Esophagus (tissue), 2 donors: Measurements from ENCODE around the gene CMKLR1. TPM values are rescaled to one million over a fixed set of nuclear protein-coding genes. Genes with fewer than 3 reads are reported as not detected.

Source experiments
- H3K27ac ChIP-seq, 2 donors: one replicate each; pipeline ENCODE4 v1.5.1; 2013; ENCODE audit warnings: low read depth in 2 of 2, mild to moderate bottlenecking in 2 of 2, inconsistent platforms in 1 of 2, low read length in 1 of 2, moderate library complexity in 1 of 2
- H3K27me3 ChIP-seq, 2 donors: one replicate each; pipeline ENCODE4 v1.6.1; 2013; ENCODE audit warnings: low read length in 2 of 2, control low read depth in 1 of 2, mild to moderate bottlenecking in 1 of 2; ENCODE audit not compliant: insufficient read depth in 2 of 2, control insufficient read depth in 1 of 2
- H3K36me3 ChIP-seq, 2 donors: one replicate each; pipeline ENCODE4 v1.6.1; 2013; ENCODE audit warnings: low read length in 1 of 2; ENCODE audit not compliant: control insufficient read depth in 2 of 2, insufficient read depth in 2 of 2
- H3K4me1 ChIP-seq, 2 donors: one replicate each; pipeline ENCODE4 v1.6.1; 2013; ENCODE audit warnings: low read length in 1 of 2; ENCODE audit not compliant: control insufficient read depth in 2 of 2, insufficient read depth in 2 of 2
- H3K4me3 ChIP-seq, 2 donors: one replicate each; pipeline ENCODE4 v1.5.1; 2013; ENCODE audit warnings: low read length in 2 of 2, mild to moderate bottlenecking in 2 of 2, low read depth in 1 of 2, moderate library complexity in 1 of 2
- H3K9me3 ChIP-seq, 2 donors: one replicate each; pipeline ENCODE4 v1.6.1; 2013; ENCODE audit warnings: mild to moderate bottlenecking in 2 of 2, low read depth in 1 of 2, low read length in 1 of 2, moderate library complexity in 1 of 2; ENCODE audit not compliant: control insufficient read depth in 2 of 2, insufficient read depth in 1 of 2
- WGBS, 2 donors: extraction: QIAGEN DNeasy Blood & Tissue Kit; methylation state at CpG; one replicate each; pipeline ENCODE4 v1.1.7; 2013; 5-methylcytosine and 5-hydroxymethylcytosine counted together
- polyA plus RNA-seq, 2 donors: library from polyadenylated mRNA; stranded (reverse); fragments of 200-250 nt; gene quantifications; one replicate each; pipeline ENCODE4 v1.2.3, GENCODE V29; 2013
- donor health status: healthy with polysubstance abuse.
- donor health status: Bipolar disorder and iron deficiency.

CMKLR1 gene
- polyA plus RNA-seq, 2 donors = 0.24 to 0.45 TPM

DNA sequence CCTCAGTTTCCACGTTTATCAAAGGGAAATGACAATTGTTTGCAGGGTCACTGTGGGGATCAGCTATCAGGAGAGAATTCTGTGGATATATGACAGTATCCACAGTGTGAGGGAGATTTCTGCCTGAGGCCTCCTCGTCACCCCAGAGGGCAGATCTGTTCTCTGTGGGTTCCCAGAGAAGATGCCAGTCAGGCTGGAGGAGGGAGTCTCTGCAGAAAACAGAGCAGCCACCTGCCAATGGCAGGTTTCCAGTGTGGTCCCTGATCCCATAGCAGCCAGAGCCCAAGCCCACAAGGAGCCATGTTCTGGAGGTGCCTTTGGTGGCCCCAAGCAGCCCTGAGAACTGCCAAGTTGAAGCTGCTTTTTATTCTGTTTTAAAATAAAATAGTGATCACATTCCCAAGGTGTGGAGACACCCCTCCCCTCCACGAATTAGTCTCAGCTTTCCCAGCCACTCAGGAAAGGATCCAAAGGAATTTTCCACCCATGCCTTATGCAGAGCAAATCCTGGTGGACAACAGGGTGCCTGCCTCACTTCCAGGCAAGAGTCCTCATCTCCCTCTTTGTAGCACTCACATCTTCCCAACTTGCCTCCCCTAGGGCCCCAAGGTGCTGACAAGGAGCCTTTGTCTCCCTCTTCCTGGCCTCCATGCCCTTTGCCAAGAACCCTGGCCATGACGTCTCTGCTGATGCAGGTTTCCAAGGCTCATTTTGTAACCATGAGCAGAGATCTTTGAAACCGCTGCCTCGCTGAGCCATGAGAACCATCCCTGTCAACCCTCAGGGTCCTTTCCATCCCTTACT lies 20.4 kb downstream of the CMKLR1 start:
- H3K36me3 ChIP-seq = no peaks in the 10 kb centered on the region
- no peaks in the 10 kb centered on the region for H3K27me3 ChIP-seq
- H3K9me3 ChIP-seq = no peaks in the 10 kb centered on the region
- H3K4me1 ChIP-seq = peaks cover 0 to 5% of the 10 kb centered on the region in 2 donors
- H3K4me3 ChIP-seq = no peak overlapping the region
- no peak overlapping the region for H3K27ac ChIP-seq
- 70 to 72% methylated on average over 6 of the region's 6 CpGs for WGBS, 2 donors

DNA sequence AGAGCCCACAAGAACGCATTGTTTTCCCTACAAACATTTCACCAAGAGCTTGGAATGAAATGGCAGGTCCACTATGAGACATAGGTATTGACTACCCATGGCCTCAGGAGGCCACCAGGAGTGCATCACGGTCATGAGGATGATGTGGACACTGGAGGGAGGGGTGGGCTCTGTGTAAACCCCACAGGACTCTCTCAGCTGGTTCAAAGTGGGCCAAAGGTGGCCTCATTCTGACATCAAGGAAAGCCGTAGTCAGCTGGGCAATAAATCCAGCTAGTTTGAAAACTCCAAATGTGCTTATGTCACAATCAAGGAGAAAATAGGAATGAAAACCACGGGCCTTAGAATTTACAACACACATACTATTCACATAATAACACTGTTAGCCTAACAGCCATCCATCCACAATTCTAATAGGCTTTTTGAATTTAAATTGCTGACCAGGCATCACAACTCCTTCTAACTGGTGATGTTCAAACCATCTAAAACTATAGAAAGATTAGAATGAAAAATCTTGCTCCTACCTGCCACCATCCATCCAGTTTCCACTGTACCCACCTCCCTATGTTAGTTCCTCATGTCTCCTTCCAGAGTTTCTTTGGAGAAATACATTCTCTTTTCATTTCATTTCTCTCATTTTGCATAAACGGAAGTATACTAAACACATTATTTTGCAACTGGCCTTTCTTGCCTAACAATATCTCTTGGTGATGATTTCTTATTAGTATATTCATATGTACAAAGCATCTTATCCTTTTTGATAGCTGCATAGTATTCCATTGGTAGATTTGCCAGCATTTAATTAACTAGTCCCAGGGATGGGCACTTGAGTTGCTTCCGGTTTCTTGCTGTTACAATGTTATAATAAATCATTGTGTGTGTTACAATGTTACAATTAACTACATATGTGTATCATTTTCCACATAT lies 21.5 kb downstream of the CMKLR1 start:
- Histone ChIP-seq H3K27me3 (no peaks in the 10 kb centered on the region), H3K4me1 (peaks cover 0 to 9% of the 10 kb centered on the region in 2 donors), H3K4me3 (no peak overlapping the region), H3K9me3 (no peaks in the 10 kb centered on the region), H3K36me3 (no peaks in the 10 kb centered on the region), H3K27ac (no peak overlapping the region)
- WGBS, 2 donors = 81 to 82% methylated on average over 6 of the region's 6 CpGs

GRCh38 chr12:108316176-108317086 lies 22.7 kb downstream of the CMKLR1 start:
- no peaks in the 10 kb centered on the region for H3K36me3 ChIP-seq
- peaks cover 0 to 10% of the 10 kb centered on the region in 2 donors for H3K4me1 ChIP-seq
- no peak overlapping the region for H3K27ac ChIP-seq
- H3K9me3 ChIP-seq = no peaks in the 10 kb centered on the region
- H3K27me3 ChIP-seq = no peaks in the 10 kb centered on the region
- WGBS, 2 donors = 42 to 49% methylated on average over 12 of the region's 12 CpGs
- H3K4me3 ChIP-seq = no peak overlapping the region

DNA sequence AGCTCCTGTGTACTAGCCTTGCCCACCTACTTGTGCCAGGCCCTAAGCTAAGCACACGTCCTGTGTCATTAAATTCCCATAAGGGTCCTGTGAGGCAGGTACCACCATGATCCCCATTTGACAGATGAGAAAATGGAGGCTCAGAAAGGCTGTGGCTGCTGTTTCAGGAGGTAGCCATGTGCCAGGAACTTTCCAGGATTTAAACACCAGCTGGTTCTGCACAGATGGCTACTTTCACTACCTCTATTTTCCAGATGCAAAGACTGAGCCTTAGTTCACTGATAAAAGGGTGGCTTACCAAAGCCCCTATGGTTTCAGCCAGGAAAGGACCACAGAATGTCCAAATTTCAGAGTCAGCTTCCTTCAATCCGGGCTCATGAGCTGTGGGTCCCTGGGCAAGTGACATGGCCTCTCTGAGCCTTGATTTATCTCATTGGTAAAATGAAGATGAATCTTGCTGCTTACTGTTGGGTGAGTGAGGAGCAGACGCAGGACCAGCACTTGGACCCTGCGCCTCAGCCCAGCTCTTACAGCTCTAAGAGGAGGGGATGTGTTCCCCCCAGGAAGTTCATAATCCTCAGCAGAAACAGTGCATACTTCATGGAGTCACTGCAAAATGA lies 23.5 kb downstream of the CMKLR1 start:
- 82 to 90% methylated on average over 4 of the region's 4 CpGs for WGBS, 2 donors

DNA sequence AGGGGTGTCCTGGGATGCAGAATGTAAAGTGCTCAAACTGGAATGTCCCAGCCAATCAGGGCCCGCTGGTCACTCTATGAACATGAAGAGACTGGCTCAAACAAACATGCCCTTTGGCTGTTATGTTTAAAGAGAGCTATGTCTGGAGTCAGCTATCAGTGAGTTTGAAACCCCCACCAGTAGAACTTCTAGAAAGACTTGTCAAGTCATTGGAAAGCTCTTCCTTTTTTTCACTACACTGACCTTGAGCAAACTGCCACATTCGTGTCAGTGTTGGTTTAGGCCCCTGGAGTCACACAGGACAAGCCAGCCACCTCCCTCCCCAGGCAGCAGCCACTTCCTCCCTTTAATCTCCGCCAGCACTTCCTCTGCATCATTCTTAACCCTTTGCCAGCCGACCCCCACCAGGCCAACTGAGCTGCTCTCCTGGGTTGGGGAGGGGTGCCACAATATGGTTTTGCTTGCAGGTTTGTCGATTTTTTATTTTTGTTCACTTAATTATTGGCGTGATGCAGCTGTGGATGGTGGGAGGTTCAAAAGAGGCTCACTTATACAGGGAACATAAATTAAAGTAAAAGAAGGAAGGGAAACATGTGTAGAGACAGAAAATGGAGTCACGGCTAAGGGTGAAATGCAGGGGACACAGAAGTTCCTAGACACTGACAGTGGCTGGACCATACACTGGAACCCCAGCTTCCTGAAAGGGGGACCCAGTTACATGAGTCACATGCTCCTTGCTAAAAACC lies 25.3 kb downstream of the CMKLR1 start:
- Histone ChIP-seq H3K36me3 (no peaks in the 10 kb centered on the region), H3K9me3 (no peaks in the 10 kb centered on the region), H3K27ac (peak overlapping the region; percentile 47 to 52), H3K4me3 (no peak overlapping the region), H3K27me3 (no peaks in the 10 kb centered on the region), H3K4me1 (peaks cover 0 to 10% of the 10 kb centered on the region in 2 donors)
- WGBS, 2 donors = 45 to 46% methylated on average over 7 of the region's 7 CpGs

More for the DNA sequence above, 23.5 kb downstream of the CMKLR1 start:
- Histone ChIP-seq H3K4me3 (no peak overlapping the region), H3K27ac (no peak overlapping the region), H3K36me3 (no peaks in the 10 kb centered on the region), H3K27me3 (no peaks in the 10 kb centered on the region), H3K9me3 (no peaks in the 10 kb centered on the region), H3K4me1 (peaks cover 0 to 10% of the 10 kb centered on the region in 2 donors)

DNA sequence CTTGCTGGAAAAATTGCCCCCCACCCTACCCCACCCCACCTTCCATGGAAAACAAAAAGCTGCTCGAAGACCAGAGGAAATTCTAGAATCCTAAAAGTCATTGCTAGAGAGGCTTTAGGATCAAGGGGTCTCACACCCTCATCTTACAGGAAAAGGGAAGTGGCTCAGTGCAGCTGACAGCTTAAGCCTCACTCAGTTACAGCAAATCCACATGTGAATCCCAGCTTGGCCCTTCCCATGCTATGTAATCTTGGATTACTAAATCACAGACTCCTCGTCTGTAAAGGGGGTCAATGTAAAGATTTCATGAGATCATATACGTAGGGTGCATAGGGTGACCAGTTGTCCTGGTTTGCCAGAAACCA lies 25.9 kb downstream of the CMKLR1 start:
- 52 to 54% methylated on average over 3 of the region's 3 CpGs for WGBS, 2 donors
- Histone ChIP-seq H3K27me3 (no peaks in the 10 kb centered on the region), H3K27ac (peak overlapping the region; percentile 34 to 47), H3K9me3 (no peaks in the 10 kb centered on the region), H3K4me3 (no peak overlapping the region), H3K36me3 (no peaks in the 10 kb centered on the region), H3K4me1 (peaks cover 0 to 10% of the 10 kb centered on the region in 2 donors)

DNA sequence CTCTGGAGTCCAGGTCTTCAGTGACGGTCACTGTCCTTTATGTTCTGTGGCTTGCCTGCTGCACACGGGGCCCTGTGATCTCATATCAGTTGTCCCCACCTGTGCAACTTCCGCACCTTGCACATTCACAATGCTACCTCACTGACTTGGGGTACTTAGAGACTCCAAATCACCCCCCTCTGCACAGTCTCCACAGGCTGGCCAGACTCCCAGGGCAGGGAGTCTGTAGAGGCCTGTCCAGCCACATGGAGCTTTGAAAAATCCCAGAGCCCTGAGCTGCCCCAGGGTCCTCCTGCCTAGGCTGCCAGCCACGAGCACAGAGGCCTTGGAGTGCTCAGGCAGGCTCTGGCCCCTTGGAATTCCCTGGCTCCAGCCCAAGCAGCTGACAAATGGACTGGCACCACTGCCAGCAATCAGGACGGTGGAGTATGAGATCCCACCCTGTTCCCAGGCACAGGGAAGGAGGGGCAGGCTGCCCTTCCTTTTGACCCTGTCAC lies 26.4 kb downstream of the CMKLR1 start:
- Histone ChIP-seq H3K36me3 (no peaks in the 10 kb centered on the region), H3K4me1 (peaks cover 0 to 10% of the 10 kb centered on the region in 2 donors), H3K27me3 (no peaks in the 10 kb centered on the region), H3K4me3 (no peak overlapping the region), H3K27ac (peak overlapping the region; percentile 47 to 52), H3K9me3 (no peaks in the 10 kb centered on the region)
- 35 to 39% methylated on average over 5 of the region's 5 CpGs for WGBS, 2 donors

- H3K27ac ChIP-seq = peak overlapping the region; percentile 47 to 52
- H3K4me1 ChIP-seq = peaks cover 0 to 10% of the 10 kb centered on the region in 2 donors
- WGBS, 2 donors = 61% methylated on average over 7 of the region's 7 CpGs
- no peaks in the 10 kb centered on the region for H3K27me3 ChIP-seq
- H3K9me3 ChIP-seq = no peaks in the 10 kb centered on the region
- H3K36me3 ChIP-seq = no peaks in the 10 kb centered on the region
- H3K4me3 ChIP-seq = no peak overlapping the region
Measured at GRCh38 chr12:108312073-108312659, 26.9 kb downstream of the CMKLR1 start.
